SK-N-DZ (cell line): ENCODE results near the gene SNX18.

Experiments used
- DNase-seq: peaks from one replicate; pipeline ENCODE4 v3.0.0-alpha.2; 2015; ENCODE audit warnings: low spot score

SNX18 gene

DNA sequence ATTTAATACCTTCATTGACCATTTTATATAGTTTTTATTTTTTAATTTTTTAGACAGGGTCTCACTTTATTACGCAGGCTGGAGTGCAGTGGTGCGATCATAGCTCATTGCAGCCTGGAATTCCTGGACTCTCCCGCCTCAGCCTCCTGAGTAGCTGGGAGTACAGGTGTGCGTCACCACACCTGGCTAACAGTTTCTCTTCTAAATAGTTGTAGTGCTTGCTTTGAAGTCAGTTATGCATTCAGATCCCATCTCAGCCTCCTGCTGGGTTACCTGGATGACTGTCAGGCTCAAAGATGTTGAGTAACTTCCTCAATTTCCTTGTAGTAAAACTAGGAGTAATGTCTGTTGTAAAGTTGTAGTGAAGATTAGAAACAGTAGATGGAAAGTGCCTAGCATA is 21.4 kb downstream of the SNX18 start:
- DNase-seq, result no peak

DNA sequence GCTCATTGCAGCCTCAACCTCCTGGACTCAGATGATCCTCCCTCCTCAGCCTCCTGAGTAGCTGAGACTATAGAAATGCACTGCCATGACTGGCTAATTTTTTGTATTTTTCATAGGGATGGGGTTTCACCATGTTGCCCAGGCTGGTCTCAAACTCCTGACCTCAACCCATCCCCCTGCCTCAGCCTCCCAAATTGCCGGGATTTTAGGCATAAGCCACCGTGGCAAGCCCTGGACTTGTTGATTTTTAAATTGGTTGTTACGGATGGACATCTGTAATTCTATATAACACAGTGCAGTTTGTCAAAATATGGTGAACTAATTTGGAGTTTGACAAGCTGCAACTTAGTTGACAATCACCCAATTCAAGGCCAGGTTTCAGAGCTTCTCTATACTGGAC is 22.7 kb downstream of the SNX18 start:
- no peak for DNase-seq

DNA sequence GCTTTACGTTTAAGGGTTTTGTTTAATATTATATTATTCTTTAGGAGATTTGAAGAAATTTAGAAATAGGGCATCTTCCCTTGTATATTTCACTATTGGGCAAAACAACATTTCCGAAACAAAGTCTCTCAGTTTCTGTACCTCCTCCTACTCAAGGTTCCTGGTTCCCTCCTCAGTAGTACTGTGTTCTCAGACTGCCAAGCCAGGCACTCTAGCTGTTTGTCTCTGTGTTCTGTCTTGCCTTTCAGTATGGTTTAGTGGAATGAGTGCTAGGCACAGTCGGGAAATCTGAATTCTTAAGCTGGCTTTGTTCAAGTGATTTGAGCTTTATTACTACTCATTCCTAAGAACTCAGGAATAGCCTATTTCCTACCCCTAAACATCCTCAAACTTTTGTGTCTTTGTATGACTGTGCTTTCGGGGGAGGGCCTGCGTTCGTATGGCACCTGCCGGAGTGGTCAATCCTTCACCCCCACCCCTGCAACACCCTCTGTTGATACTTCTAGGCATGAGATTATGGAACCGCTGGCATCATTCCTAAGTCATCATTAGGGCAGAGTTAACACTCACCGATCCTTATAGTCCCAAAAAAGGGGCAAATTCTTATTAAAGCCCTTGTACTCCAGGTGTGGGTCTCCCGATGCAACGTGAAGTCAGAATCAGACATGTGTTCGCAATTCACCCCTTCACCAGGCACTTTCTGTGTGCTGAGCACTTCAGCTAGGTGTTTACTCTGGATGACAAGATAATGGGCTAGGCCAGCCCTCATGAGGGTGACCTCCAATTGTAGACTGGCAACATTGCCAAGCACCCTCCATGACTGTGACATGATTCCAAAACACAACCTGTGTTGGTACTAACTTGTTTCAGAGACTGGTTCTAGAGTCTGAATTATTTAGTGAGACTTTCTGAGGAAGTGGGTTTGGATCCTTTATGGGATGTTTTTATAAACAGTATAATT is 24.5 kb downstream of the SNX18 start:
- no peak for DNase-seq

DNA sequence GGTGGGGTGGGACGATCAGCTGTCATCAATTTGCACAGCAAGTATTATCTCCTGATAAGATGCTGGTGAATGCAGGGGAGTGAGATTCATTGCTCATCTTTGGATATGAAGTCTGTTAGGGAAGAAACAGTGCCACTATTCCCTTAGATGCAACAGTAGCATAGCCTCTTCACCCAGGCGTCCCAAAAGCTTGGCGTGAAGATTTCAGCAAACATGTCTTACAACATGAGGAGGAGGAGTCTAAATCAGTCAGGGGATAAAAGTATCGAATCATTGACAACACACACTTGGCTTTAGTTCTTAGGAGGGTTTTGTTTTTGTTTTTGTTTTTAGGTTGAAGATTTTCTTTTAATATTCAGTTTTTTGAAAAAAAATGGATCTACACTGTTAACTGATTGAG is 26.5 kb downstream of the SNX18 start:
- no peak for DNase-seq

DNA sequence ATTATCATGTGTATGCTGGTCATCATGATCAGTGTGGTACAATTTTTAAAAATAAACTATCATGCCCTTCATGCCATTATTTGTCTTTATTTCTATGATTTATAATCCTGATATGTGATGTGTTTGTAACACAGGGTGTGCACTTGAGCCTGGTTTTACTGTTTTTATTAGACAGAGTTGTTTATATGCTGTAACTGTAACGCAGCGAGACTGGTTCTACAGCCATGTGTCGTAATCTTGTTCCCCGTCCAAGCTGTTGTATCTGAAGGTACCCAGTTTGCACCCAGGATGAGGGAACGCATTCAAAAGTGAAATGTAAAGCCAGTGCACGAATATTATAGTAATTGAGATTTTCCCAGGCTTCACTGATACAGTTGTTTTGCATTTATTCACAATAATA is 28.2 kb downstream of the SNX18 start:
- DNase-seq, result no peak

DNA sequence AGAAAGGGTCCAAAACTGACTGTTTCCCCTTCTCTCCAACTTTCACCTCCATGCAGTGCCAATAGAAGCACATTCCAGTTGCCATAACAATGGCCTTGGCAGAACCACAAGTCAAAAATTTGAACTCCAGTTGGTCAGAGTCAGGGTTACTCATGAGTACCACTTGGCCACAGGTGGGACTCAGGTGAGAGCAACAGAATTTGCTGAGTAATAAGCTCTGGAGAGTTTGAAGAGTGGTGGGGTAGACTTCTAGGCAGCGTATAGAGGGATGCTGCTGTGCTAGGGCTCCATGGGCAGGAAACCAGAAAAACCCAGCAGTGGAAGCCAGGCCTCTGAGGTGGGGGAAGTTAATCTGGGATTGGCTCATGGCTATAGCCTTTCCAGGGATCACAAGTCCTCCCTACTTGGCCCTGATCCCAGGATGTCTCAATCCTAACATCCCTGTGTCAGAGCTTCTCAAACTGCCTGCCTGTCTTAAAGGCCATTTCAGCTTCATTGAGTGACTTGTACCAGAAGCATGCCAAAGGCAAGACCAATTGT is 30.2 kb downstream of the SNX18 start:
- no peak for DNase-seq

DNA sequence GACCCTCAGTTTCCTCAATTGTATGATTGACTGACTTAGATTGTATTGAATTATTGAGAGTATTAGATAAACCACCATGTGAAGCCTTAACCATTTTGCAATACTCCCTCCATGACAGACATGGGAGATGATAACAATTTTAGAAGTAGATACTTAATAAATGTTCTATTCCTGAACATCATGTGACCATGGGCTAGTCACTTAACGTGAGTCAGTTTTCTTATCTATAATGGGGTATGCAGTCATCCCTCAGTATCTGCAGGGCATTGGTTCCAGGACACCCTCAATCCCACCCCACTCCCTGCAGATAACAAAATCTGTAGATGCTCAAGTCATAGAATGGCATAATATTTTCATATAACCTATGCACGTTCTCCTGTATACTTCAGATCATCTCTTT is 31.0 kb downstream of the SNX18 start:
- no peak for DNase-seq

DNA sequence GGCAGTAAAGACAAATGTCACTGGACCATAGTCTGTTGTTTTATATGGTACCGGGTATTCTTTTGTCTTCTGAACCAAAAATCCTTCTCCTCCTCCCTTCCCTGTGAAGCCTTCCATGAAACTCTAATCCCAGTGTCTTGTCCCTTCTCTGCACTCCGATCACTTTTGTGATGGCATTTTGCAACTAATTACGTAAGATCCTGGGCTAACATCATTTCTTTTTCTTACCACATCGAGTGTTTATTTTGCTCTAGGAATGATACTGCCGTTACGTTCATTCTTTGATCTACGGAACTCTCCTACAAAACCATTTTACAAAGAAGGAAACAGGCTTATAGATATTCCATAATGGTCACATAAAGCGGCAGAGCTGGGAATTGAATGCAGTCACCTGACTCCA is 33.7 kb downstream of the SNX18 start:
- no peak for DNase-seq

DNA sequence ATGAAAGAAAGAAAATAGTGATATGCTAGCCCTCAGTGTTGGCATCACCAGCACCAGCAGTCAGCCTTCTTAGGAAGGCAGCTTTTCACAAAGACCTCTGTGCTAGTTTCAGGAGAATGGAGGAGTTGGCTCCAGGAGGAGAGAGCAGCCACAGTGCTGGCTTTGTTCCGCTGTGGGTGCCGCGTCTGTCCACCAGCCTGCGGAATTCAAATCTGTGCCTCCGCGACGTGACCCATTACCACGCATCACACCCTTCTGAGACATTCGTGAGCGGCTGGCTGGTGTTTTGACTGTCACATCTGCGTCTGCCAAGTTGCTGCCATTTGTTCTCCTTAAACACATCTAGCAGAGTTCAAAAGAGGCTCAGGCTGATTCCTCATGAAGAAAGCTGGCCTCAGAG is 34.4 kb downstream of the SNX18 start:
- no peak for DNase-seq

DNA sequence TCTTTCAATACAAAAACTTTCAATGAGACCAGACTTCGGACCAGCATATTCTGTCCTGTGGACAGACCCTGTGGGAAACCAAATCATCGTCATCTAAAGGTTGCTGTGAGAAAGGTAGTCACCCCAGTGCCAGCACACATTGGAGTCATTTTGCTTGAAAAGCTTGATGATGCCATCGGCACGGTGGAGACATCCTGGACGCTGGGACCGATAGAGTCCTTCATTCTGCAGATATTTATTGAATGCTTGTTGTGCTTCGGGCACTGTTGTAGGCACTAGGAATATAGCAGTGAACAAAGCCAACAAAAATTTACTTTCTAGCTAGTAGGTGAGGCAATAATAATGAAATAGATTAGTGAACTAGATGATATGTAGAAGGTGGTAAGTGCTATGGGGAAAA is 34.9 kb downstream of the SNX18 start:
- DNase-seq, result no peak

DNA sequence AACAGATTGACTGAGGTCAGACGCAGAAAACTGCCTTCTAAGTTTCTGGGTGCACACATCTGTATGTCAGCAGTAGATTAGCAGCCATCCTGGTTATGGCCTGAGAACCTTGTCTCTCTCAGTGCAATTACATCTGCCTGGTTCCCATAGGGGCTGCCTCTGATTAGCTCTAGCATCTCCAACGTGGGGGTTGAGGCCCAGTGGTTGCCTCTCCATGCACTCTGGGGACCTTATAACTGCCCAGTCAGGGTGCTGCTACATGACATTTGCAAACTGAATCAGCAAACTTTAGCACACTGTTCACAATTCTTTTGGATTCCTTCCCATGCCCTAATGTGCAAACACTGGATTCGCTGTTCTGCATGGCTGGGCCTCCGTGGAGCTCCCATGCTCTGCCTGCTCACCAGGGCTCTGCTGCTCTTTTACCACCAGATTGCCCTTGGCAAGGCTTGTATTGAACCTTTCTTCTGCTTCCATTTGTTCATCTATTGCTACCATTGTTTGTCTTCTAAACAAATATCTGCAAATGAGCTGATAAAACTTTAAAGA is 36.2 kb downstream of the SNX18 start:
- DNase-seq, result no peak

DNA sequence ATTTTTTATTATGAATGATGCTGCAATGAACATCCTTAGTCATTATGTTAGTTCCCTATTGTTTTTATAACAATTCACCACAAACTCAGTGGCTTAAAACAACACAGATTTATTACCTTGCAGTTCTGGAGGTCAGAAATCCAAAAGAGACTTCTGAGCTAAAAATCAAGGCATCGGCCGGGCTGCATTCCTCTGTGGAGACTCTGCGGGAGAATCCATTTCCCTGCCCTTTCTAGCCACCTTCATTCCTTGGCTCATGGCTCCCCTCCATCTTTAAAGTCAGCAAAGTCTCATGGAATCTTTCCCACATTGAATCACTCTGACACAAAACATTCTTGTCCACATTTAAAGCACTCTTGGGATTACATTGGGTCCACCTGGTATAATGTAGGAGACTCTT is 38.6 kb downstream of the SNX18 start:
- no peak for DNase-seq

DNA sequence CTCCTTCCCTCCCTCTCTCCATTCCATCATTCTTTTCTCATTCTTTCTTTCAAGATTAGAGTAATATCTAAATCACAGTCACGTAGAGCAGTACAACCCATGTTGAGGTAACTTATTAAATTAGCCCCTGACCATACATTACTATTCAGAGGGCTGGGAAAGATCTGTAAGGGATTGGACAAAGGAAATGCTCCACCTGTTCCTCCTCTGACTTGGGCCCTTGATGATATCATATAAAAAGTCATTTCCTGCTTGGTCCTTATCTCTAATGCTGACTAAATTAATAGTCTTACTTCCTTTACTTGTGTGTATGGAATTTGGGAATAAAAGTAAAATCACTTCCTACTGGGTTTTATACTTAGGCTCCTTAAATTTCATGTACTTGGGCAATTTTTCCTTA is 40.8 kb downstream of the SNX18 start:
- DNase-seq, result no peak

DNA sequence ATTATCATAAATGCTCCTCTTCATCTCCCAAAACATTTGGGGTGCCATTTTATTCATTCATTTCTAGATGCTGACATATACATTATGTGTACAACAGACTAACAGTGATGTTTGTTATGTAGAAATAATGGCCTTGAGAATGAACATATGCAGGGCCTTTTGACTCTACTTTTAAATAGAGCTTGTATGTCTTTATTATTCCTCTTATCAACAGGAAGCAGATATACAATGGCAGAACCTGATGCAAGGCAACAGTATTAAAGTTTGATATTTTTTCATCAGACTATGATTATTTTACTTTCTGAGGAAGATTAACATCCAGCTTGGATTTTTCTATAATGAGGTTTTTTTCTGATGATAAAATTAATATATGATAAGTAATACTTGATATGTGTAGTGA is 44.1 kb downstream of the SNX18 start:
- DNase-seq, result no peak

DNA sequence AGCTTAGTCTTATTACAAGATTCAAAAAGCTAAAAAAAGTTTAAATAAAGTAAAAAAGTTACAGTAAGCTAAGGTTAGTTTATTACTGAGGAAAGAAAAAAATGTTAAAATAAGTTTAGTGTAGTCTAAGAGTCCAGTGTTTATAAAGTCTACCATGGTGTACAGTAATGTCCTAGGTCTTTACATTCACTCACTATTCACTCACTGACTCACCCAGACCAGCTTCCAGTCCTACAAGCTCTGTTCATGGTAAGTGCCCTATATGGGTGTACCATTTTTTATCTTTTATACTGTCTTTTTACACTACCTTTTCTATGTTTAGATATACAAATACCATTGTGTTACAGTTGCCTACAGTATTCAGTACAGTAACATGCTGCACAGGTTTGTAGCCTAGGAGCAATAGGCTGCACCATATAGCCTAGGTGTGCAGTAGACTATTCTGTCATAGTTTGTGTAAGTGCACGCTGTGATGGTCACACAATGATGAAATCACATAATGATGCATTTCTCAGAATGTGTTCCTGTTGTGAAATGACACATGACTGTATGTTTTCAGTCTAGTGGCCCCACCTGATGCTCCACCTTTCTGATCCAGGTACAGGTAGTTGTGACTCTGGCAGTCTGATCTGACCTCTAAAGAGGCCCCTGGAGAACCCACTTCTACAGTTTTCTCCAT is 45.7 kb downstream of the SNX18 start:
- DNase-seq, result no peak

DNA sequence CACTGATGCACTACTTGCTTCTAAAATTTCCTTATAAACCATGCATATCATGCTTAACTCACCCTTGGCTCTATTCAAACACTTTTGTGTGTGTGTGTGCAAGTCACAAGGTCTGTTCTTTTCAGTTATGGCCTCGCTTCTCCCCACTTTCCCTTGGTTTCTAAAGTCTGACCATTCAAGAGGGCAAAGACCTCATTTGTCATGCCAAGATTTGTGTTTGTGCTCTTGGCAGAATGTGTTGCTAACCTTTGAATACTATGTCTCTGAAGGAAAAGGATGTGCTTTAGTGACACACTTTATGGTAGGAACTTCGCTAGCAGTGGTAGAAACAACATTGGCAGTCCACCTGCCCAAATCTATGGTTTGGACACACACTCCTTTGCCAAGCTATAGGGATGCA is 50.4 kb downstream of the SNX18 start:
- DNase-seq, result no peak

DNA sequence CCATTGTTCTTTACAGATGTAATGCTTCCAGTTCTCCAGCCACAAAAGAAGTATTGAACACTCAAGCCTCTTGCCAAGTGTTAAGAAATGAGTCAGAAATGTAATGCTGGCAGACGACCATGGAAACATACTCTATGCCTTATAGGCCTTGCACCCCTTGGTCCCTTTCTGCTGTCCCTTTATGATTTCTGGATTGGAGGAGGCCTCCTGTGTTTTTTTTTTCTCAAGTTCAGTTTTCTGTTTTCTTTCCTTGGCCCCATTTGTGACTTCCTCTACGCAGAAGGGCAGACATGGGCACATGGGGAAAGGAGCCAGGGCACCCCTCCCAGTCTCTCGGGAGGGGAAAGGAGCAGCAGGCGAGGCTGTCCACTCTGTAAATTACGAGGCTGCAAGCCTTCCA is 53.4 kb downstream of the SNX18 start:
- DNase-seq, result no peak

DNA sequence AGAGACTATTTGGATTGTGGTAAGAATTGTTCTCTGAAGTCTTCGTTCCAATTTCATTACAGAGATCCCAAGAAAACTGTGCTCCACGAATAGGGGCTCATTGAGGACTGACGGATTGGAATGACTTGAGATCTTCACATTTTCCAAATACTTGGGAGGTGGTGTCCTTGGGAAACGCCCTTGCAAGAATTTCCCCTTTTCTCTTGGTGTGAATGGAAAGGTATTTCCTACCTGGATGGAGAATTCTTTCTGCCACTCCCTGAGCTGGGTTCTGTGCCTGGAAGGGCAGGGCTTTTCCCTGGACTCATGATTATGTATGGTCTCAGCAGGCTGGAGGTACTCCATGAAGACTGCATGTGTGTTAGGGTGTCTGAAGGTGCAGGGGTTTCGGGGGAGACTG is 53.9 kb downstream of the SNX18 start:
- no peak for DNase-seq

DNA sequence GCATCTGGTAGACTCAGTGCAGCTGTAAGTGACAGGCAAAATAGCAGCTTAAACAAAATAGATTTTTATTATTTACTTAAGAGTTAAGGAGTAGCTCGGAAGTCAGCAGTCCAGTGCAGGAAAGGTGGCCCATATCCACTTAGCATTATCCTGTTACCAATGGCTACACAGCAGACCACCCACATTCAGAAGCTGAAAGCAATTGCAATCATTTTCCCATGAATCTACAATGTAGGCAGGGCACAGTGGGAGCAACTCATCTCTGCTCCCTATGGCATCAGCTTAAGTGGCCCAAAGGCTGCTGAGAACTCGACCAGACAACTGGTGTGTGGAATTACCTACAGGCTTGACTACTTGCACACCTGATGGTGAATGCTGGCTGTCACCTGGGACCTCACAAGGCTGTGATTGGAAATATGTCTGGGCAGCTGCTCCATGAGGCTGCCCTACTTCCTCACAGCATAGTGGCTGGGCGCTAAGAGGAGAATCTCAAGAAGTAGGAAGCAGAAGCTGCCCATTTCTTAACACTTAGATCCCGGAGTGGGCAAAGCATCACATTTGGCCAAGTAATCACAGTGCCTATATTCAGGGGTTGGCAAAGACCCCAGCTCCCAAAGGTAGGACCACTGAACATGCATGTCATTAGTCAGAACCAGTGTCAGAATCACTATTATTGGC is 56.4 kb downstream of the SNX18 start:
- DNase-seq, result no peak

DNA sequence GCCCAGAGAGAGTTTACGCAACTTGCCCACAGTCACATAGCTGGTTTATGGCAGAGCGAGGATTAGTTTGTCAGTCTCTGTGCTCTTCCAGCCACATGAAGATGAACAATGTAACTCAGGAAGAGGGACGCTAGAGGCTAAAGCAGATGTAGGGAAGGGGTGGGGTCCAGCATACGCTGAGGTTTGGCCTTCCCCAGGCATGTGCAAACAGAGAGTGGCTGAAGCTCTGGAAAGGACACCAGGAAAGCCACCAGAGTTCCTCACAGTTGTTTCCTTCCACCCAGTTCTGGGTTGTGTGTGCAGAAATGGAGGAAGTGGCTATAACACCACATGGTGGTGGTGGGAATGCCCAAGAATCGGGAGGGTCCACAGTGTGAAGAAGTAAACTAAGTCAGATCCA is 60.0 kb downstream of the SNX18 start:
- DNase-seq, result no peak

DNA sequence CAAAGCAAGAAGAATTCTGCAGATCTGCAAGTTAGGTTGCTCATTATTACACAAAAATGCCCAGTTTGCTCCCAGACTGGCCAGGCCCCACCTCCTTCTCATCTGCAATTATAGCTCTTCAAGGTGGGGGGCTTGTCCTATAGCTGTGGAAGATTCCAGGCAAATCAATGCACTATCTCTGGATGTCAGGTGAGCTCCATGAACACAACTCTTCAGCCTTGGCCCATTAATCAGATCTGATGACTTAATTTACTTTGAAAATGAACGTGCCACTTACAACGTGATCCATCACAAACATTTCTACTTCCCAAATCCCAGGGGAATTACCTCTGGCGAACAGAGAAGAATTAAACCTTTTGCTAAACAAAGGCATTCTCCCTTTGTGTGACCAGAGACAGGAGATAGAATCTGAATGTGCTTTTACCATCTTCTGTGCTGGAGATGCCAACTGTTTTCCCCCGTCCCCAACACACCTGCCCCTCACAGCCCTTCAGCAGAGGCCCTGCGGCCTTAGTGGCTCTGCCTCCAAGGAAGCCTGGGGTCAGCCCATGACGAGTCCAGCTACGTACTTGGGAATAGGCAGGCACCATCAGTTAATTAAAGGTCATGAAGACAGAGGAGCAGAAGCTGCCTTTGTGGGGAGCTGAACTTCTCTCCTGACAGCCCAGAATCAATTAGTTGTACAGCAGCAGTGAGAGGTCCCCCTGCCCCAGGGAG is 60.5 kb downstream of the SNX18 start:
- DNase-seq, result no peak
